Left lung (tissue), 10 donors: Measurements from ENCODE around the gene ARV1. TPM values are rescaled to one million over a fixed set of nuclear protein-coding genes. Genes with fewer than 3 reads are reported as not detected.

Source experiments
- ATAC-seq: fragments of 200-7000 bp; cut with Tn5 transposase; one replicate; pipeline ENCODE4 v1.9.1; 2020; ENCODE audit warnings: moderate library complexity
- DNase-seq, 4 donors: peaks; one replicate each; pipeline ENCODE4 v3.0.0-alpha.2; 2013 to 2020
- H3K27ac ChIP-seq, 2 donors: fragments of 200-600 bp; sonication (generic) in 1 of 2; one replicate each; pipeline versions ENCODE4 v1.5.0 to v1.8.0; 2020 to 2021
- H3K27me3 ChIP-seq, 2 donors: fragments of 200-600 bp; sonication (generic) in 1 of 2; one replicate each; pipeline versions ENCODE4 v1.5.0 to v1.8.0; 2020 to 2021
- H3K36me3 ChIP-seq, 2 donors: fragments of 200-600 bp; sonication (generic) in 1 of 2; one replicate each; pipeline versions ENCODE4 v1.5.0 to v1.8.0; 2020 to 2021
- H3K4me1 ChIP-seq, 2 donors: fragments of 200-600 bp; one replicate each; pipeline ENCODE4 v1.8.0; 2021
- H3K4me3 ChIP-seq, 2 donors: fragments of 200-600 bp; sonication (generic) in 1 of 2; one replicate each; pipeline versions ENCODE4 v1.5.0 to v1.8.0; 2020 to 2021; ENCODE audit warnings: mild to moderate bottlenecking in 1 of 2
- H3K9me3 ChIP-seq, 2 donors: fragments of 200-600 bp; sonication (generic) in 1 of 2; one replicate each; pipeline versions ENCODE4 v1.5.0 to v1.8.0; 2020 to 2021
- intact Hi-C, 2 donors: fragments of 100-400 bp; cut with DNase I; formaldehyde crosslinking; loops; one replicate each; pipeline versions ENCODE4 v1.11.2 to v1.14.2; 2022
- polyA plus RNA-seq, 6 donors: library from polyadenylated mRNA; unstranded; fragments of 120-200 nt; gene quantifications; one replicate each; pipeline ENCODE4 v1.2.1, GENCODE V29; 2013; ENCODE audit not compliant: insufficient read length in 6 of 6
- total RNA-seq, 2 donors: library from RNA; stranded (reverse); fragmentation: NEBNext Ultra II Directional; extraction: Animal tissue kit (Norgen Biotek cat#: 25700); gene quantifications; one replicate each; pipeline ENCODE4 v1.2.1, GENCODE V29; 2021
- TF ChIP-seq, protein P1 (sequence below), 2 donors: fragments of 200-600 bp; sonication (generic) in 1 of 2; IDR thresholded peaks; one replicate each; pipeline versions ENCODE4 v1.5.0 to v1.8.0; 2021; ENCODE audit warnings: antibody characterized with exemption in 2 of 2
- donor health status: DM: no; HTN: yes; CAD: no.
- donor health status: DM: no; HTN: no; CAD: no.

Gene ARV1
- total and polyA plus RNA-seq, 8 donors = 16.9 to 25.8 (median 23.3) TPM

DNA sequence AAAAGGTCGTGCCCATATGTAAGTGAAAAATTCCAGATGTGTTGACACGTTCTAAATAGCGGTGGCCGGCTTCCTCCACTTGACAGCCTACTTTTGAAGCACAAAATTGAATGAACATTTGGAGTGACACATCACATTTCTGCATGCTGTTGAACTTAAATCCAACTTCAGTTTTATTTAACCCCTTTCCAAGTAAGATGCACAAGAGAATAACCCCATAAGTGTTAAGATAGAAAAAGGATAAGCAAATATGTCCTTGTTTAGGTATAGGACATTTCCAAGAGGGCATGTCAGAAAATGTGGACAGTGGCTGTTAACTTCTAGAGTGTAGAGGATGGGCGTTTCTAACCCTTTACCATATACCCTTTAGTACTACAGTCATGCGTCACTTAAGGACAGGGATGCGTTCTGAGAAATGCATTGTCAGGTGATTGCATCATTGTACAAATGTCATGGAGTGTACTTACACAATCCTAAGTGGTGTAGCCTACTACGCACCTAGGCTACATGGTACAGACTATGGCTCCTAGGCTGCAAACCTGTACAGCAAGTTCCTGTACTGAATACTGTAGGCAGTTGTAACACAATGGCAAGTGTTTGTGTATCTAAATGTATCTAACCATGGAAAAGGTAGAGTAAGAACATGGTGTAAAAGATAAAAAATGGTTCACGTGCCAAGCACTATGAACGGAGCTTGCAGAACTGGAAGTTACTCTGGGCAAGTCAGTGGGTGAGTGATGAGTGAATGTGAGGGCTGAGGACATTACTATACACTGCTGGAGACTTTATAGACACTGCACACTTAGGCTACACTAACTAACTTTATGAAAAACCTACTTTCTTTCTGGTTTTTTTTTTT, 70.5 kb downstream of the ARV1 start:
- no peaks in the 10 kb centered on the region for H3K36me3 ChIP-seq
- peaks cover 0 to 8% of the 10 kb centered on the region in 2 donors for H3K9me3 ChIP-seq
- intact Hi-C loops = no loop called here
- ATAC-seq (peak; percentile 69), DNase-seq (peak in 1 of 4 donors; percentile 56)
- H3K4me1 ChIP-seq = peaks cover 11 to 25% of the 10 kb centered on the region in 2 donors
- peaks cover 0 to 6% of the 10 kb centered on the region in 2 donors for H3K27me3 ChIP-seq
- no peak overlapping the region for H3K27ac ChIP-seq
- H3K4me3 ChIP-seq = no peak overlapping the region
- TF ChIP-seq, protein P1, sequence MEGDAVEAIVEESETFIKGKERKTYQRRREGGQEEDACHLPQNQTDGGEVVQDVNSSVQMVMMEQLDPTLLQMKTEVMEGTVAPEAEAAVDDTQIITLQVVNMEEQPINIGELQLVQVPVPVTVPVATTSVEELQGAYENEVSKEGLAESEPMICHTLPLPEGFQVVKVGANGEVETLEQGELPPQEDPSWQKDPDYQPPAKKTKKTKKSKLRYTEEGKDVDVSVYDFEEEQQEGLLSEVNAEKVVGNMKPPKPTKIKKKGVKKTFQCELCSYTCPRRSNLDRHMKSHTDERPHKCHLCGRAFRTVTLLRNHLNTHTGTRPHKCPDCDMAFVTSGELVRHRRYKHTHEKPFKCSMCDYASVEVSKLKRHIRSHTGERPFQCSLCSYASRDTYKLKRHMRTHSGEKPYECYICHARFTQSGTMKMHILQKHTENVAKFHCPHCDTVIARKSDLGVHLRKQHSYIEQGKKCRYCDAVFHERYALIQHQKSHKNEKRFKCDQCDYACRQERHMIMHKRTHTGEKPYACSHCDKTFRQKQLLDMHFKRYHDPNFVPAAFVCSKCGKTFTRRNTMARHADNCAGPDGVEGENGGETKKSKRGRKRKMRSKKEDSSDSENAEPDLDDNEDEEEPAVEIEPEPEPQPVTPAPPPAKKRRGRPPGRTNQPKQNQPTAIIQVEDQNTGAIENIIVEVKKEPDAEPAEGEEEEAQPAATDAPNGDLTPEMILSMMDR (IDR thresholded peaks at IDR 0.05) = no peak

Other genes with a start within 250 kb of the ARV1 start
- 1 to 10 TPM; 3.2 to 5.0 TPM for gene CAPN9, start 231.7 kb upstream of the ARV1 start, total RNA-seq
- 1 to 10 TPM in 4 of 6 donors, under 1 TPM in 2; 0.84 to 2.8 (median 1.3) TPM for gene CAPN9, start 231.7 kb upstream of the ARV1 start, polyA plus RNA-seq
- 100 to 1,000 TPM in 1 of 2 donors, 10 to 100 TPM in 1; 36.2 to 116 TPM for gene C1orf198, start 110.6 kb upstream of the ARV1 start, total RNA-seq
- 10 to 100 TPM; 67.7 to 98.1 (median 78.3) TPM for gene C1orf198, start 110.6 kb upstream of the ARV1 start, polyA plus RNA-seq
- gene TTC13, start 233 bp upstream of the ARV1 start, total RNA-seq = 10 to 100 TPM; 15.2 to 24.3 TPM
- 10 to 100 TPM; 20.3 to 29.4 (median 25.8) TPM for gene TTC13, start 233 bp upstream of the ARV1 start, polyA plus RNA-seq
- gene FAM89A, start 61.2 kb downstream of the ARV1 start, total RNA-seq = 10 to 100 TPM; 12.3 to 18.8 TPM
- gene FAM89A, start 61.2 kb downstream of the ARV1 start, polyA plus RNA-seq = 10 to 100 TPM; 15.6 to 26.6 (median 18.8) TPM
- gene TRIM67, start 183.0 kb downstream of the ARV1 start, total RNA-seq = under 1 TPM in 1 of 2 donors, not detected in 1; 0.06 TPM
- gene TRIM67, start 183.0 kb downstream of the ARV1 start, polyA plus RNA-seq = 1 to 10 TPM in 2 of 6 donors, under 1 TPM in 4; 0.35 to 1.5 (median 0.80) TPM